H9 (cell line): ENCODE data around the gene DLG5. TPM values are rescaled to one million over a fixed set of nuclear protein-coding genes. Genes with fewer than 3 reads are reported as not detected.

Source experiments
- DNase-seq: peaks from one replicate; pipeline ENCODE4 v3.0.0-alpha.2; 2017
- H2AFZ ChIP-seq: one replicate; pipeline ENCODE4 v1.6.1; 2013; ENCODE audit warnings: mild to moderate bottlenecking, low read length, control low read depth, moderate library complexity
- H2AK5ac ChIP-seq: 2 replicates; pipeline ENCODE4 v1.6.1; 2013; ENCODE audit warnings: low read length, control low read depth, mixed read lengths; ENCODE audit not compliant: insufficient read length
- H2BK120ac ChIP-seq: one replicate; pipeline ENCODE4 v1.6.1; 2013; ENCODE audit warnings: low read depth, mild to moderate bottlenecking, low read length, control low read depth, inconsistent platforms; ENCODE audit not compliant: poor library complexity, severe bottlenecking
- H2BK12ac ChIP-seq: 2 replicates; pipeline ENCODE4 v1.6.1; 2013; ENCODE audit warnings: low read length, control low read depth, mixed read lengths, low read depth; ENCODE audit not compliant: insufficient read length
- H2BK15ac ChIP-seq: 2 replicates; pipeline ENCODE4 v1.6.1; 2013; ENCODE audit warnings: low read depth, low read length, control low read depth
- H2BK20ac ChIP-seq: one replicate; pipeline ENCODE4 v1.6.1; 2013; ENCODE audit warnings: low read depth, mild to moderate bottlenecking, low read length, control low read depth, inconsistent platforms; ENCODE audit not compliant: poor library complexity, severe bottlenecking
- H2BK5ac ChIP-seq: 2 replicates; pipeline ENCODE4 v1.6.1; 2013; ENCODE audit warnings: low read length, control low read depth, mixed read lengths; ENCODE audit not compliant: insufficient read length
- H3K14ac ChIP-seq: 2 replicates; pipeline ENCODE4 v1.6.1; 2013; ENCODE audit warnings: low read length, control low read depth; ENCODE audit not compliant: insufficient read depth
- H3K18ac ChIP-seq: 2 replicates; pipeline ENCODE4 v1.6.1; 2013; ENCODE audit warnings: low read depth, mild to moderate bottlenecking, mixed read lengths, low read length, control low read depth; ENCODE audit not compliant: insufficient read length
- H3K23ac ChIP-seq: 2 replicates; pipeline ENCODE4 v1.6.1; 2013; ENCODE audit warnings: low read length, control low read depth, mixed read lengths, low read depth; ENCODE audit not compliant: insufficient read length
- H3K23me2 ChIP-seq: 2 replicates; pipeline ENCODE4 v1.6.1; 2013; ENCODE audit warnings: low read depth, mild to moderate bottlenecking, mixed read lengths, low read length, control low read depth; ENCODE audit not compliant: insufficient read length, poor library complexity, severe bottlenecking
- H3K27ac ChIP-seq: 2 replicates; pipeline ENCODE4 v1.5.1; 2013; ENCODE audit warnings: low read length, control low read depth, mixed read lengths, low read depth; ENCODE audit not compliant: insufficient read length
- H3K27me3 ChIP-seq: 2 replicates; pipeline ENCODE4 v1.6.1; 2013; ENCODE audit warnings: low read length, control low read depth, inconsistent platforms; ENCODE audit not compliant: insufficient read depth
- H3K4ac ChIP-seq: 2 replicates; pipeline ENCODE4 v1.6.1; 2013; ENCODE audit warnings: low read depth, mild to moderate bottlenecking, control low read depth, inconsistent platforms, low read length, moderate library complexity
- H3K4me1 ChIP-seq: 2 replicates; pipeline ENCODE4 v1.6.1; 2013; ENCODE audit warnings: low read length, control low read depth, inconsistent platforms; ENCODE audit not compliant: insufficient read depth
- H3K4me2 ChIP-seq: 2 replicates; pipeline ENCODE4 v1.6.1; 2013; ENCODE audit warnings: low read length, control low read depth, mixed read lengths; ENCODE audit not compliant: insufficient read length, insufficient read depth
- H3K56ac ChIP-seq: 2 replicates; pipeline ENCODE4 v1.6.1; 2013; ENCODE audit warnings: low read depth, mild to moderate bottlenecking, mixed read lengths, low read length, control low read depth; ENCODE audit not compliant: insufficient read length
- H3K79me1 ChIP-seq: 2 replicates; pipeline ENCODE4 v1.6.1; 2013; ENCODE audit warnings: low read depth, mild to moderate bottlenecking, moderate library complexity, low read length, control low read depth, inconsistent platforms; ENCODE audit not compliant: insufficient read depth, poor library complexity, severe bottlenecking
- H3K79me2 ChIP-seq: 2 replicates; pipeline ENCODE4 v1.6.1; 2013; ENCODE audit warnings: low read length, control low read depth, inconsistent platforms; ENCODE audit not compliant: insufficient read depth
- H3K9ac ChIP-seq: 2 replicates; pipeline ENCODE4 v1.6.1; 2013; ENCODE audit warnings: low read length, control low read depth, mixed read lengths; ENCODE audit not compliant: insufficient read length; ENCODE audit errors: extremely low read depth
- H3K9me3 ChIP-seq: one replicate; pipeline ENCODE4 v1.6.1; 2013; ENCODE audit warnings: low read depth, low read length, inconsistent platforms; ENCODE audit not compliant: control insufficient read depth
- H3T11ph ChIP-seq: one replicate; pipeline ENCODE4 v1.6.1; 2013; ENCODE audit warnings: mild to moderate bottlenecking, low read length, control low read depth, inconsistent platforms
- H4K20me1 ChIP-seq: one replicate; pipeline ENCODE4 v1.6.1; 2013; ENCODE audit not compliant: control insufficient read depth, insufficient read length, insufficient read depth
- H4K5ac ChIP-seq: 2 replicates; pipeline ENCODE4 v1.6.1; 2013; ENCODE audit warnings: low read depth, mild to moderate bottlenecking, mixed read lengths, low read length, control low read depth; ENCODE audit not compliant: insufficient read length
- H4K8ac ChIP-seq: replicated peaks from 2 replicates; pipeline ENCODE4 v1.6.1; 2013; ENCODE audit warnings: low read length, control low read depth, mixed read lengths, low read depth; ENCODE audit not compliant: insufficient read length
- H4K91ac ChIP-seq: 2 replicates; pipeline ENCODE4 v1.6.1; 2013; ENCODE audit warnings: low read depth, mild to moderate bottlenecking, moderate library complexity, mixed read lengths, low read length, control low read depth; ENCODE audit not compliant: insufficient read length
- H3K27ac Mint-ChIP-seq, 3 experiments: 2 replicates in 2 of 3; 3 replicates in 1 of 3; pipeline ENCODE4 v1.8.0; 2020 to 2021; ENCODE audit warnings: mixed read lengths in 3 of 3, mild to moderate bottlenecking in 1 of 3, moderate library complexity in 1 of 3
- H3K27me3 Mint-ChIP-seq: 2 replicates; pipeline ENCODE4 v1.8.0; 2021; ENCODE audit warnings: low read depth, mild to moderate bottlenecking, moderate library complexity, mixed read lengths
- H3K36me3 Mint-ChIP-seq, 3 experiments: 2 replicates in 2 of 3; 3 replicates in 1 of 3; pipeline ENCODE4 v1.8.0; 2020 to 2021; ENCODE audit warnings: low read depth in 3 of 3, mixed read lengths in 3 of 3; ENCODE audit not compliant: insufficient read depth in 1 of 3
- H3K4me1 Mint-ChIP-seq, 2 experiments: 2 replicates each; pipeline ENCODE4 v1.8.0; 2020; ENCODE audit warnings: mixed read lengths in 2 of 2
- H3K4me3 Mint-ChIP-seq, 2 experiments: 2 replicates in 1 of 2; 3 replicates in 1 of 2; pipeline ENCODE4 v1.8.0; 2020 to 2021; ENCODE audit warnings: mild to moderate bottlenecking in 2 of 2, mixed read lengths in 2 of 2, moderate library complexity in 1 of 2
- H3K9me3 Mint-ChIP-seq, 2 experiments: 2 replicates in 1 of 2; 3 replicates in 1 of 2; pipeline ENCODE4 v1.8.0; 2020; ENCODE audit warnings: mild to moderate bottlenecking in 2 of 2, mixed read lengths in 2 of 2, moderate library complexity in 1 of 2
- CTCF ChIP-seq: fragments of 200-600 bp; sonication (generic); conservative IDR thresholded peaks from 3 replicates; pipeline ENCODE4 v1.8.0; 2021; ENCODE audit warnings: antibody characterized with exemption, mild to moderate bottlenecking
- WGBS: extraction: QIAGEN DNeasy Blood & Tissue Kit; methylation state at CpG from one replicate; pipeline ENCODE4 v1.1.7; 2013; ENCODE audit warnings: missing lambda C conversion rate, low lambda C conversion rate, mixed read lengths; ENCODE audit not compliant: insufficient read length; ENCODE audit errors: extremely low coverage; 5-methylcytosine and 5-hydroxymethylcytosine counted together
- total RNA-seq: library from RNA; stranded (reverse); gene quantifications from 2 replicates; pipeline ENCODE4 v1.2.1, GENCODE V29; 2021

Gene DLG5
- total RNA-seq, 1 experiment from 2014 or later, result 67.4 TPM

GRCh38 chr10:77905781-77906180 lies 20.8 kb downstream of the DLG5 start:
- Histone ChIP-seq H3K56ac (no peak overlapping the region), H2BK15ac (no peak overlapping the region)

More at GRCh38 chr10:77905781-77906180, 20.8 kb downstream of the DLG5 start:
- Histone ChIP-seq H3K4ac (no peak overlapping the region), H3K4me1 (no peaks in the 10 kb centered on the region; the same call in 1 of the 2 replicates), H3K9me3 (no peaks in the 10 kb centered on the region), H3K4me2 (no peak overlapping the region), H3K23me2 (no peaks in the 10 kb centered on the region), H3K14ac (no peak overlapping the region), H2BK12ac (no peak overlapping the region), H2AK5ac (no peak overlapping the region), H3K18ac (no peak overlapping the region), H2BK120ac (no peak overlapping the region), H2BK20ac (no peak overlapping the region), H3K79me1 (peaks cover 3% of the 10 kb centered on the region), H4K5ac (no peak overlapping the region), H3K9ac (no peak overlapping the region), H3T11ph (no peak overlapping the region), H3K79me2 (peaks cover 27% of the 10 kb centered on the region; the same call in 1 of the 2 replicates), H2AFZ (no peak overlapping the region), H4K8ac (no peak overlapping the region), H2BK5ac (no peak overlapping the region), H4K91ac (no peak overlapping the region), H3K27ac (no peak overlapping the region), H3K27me3 (no peaks in the 10 kb centered on the region), H4K20me1 (no peaks in the 10 kb centered on the region), H3K23ac (no peak overlapping the region)
- H3K36me3 Mint-ChIP-seq, result peaks cover 0 to 13% (median 0%) of the 10 kb centered on the region in 3 experiments; a peak in 4 of 7 replicates
- H3K27ac Mint-ChIP-seq, result peak overlapping the region in 1 of 3 experiments; percentile 42; a peak in 1 of 7 replicates
- WGBS, result no CpG with 5 or more reads among the region's 1 CpG
- no peak overlapping the region for H3K4me3 Mint-ChIP-seq
- H3K9me3 Mint-ChIP-seq, result no peaks in the 10 kb centered on the region
- peaks cover 32 to 43% of the 10 kb centered on the region in 2 experiments for H3K4me1 Mint-ChIP-seq
- H3K27me3 Mint-ChIP-seq, result no peaks in the 10 kb centered on the region
- no peak for DNase-seq
- no peak for TF ChIP-seq CTCF
